Measurements from ENCODE around the gene LRRFIP1. TPM values are rescaled to one million over a fixed set of nuclear protein-coding genes. Genes with fewer than 3 reads are reported as not detected.

The LRRFIP1 gene
- total and polyA plus RNA-seq, 2 of the 13 experiments (the other 11 are each of a cell fraction or from before 2014, with no cell fraction given), result 15.9 to 40.5 TPM

- ChIA-PET POLR2A (no interaction called here), CTCF (ENCODE audit: low intra/inter-chr PET ratio, low total read pairs) (no interaction called here)
- Histone ChIP-seq H3K4me2 (ENCODE audit: low read depth, low read length) (no peak overlapping the region), H3K9me3 (ENCODE audit: low read length) (no peaks in the 10 kb centered on the region), H2AFZ (ENCODE audit: low read length) (no peak overlapping the region), H3K9ac (ENCODE audit: insufficient read depth, low read depth, low read length) (no peak overlapping the region), H4K20me1 (ENCODE audit: insufficient read depth, low read length) (no peaks in the 10 kb centered on the region), H3K27me3 (ENCODE audit: control insufficient read depth in 1 of 2, insufficient read depth in 2 of 2, low read length in 2 of 2) (no peaks in the 10 kb centered on the region), H3K36me3 (replicated peaks in 1 of 2; ENCODE audit: control insufficient read depth in 1 of 2, insufficient read depth in 2 of 2, low read length in 2 of 2) (peaks cover 14 to 27% of the 10 kb centered on the region in 2 experiments; a peak in 4 of 5 replicates), H3K27ac (ENCODE audit: extremely low read length, insufficient read depth, low read length) (no peak overlapping the region), H3K79me2 (ENCODE audit: insufficient read depth, low read length) (no peaks in the 10 kb centered on the region), H3K4me3 (replicated peaks in 1 of 3; ENCODE audit: insufficient read depth in 1 of 3, low read depth in 2 of 3, low read length in 3 of 3) (no peak overlapping the region), H3K4me1 (ENCODE audit: insufficient read depth, low read length) (no peaks in the 10 kb centered on the region)
- TF ChIP-seq ZNF775 (CRISPR knock-in tag; IDR thresholded peaks at IDR 0.05; ENCODE audit: borderline replicate concordance) (no peak), ZNF782 (CRISPR knock-in tag; IDR thresholded peaks at IDR 0.05; ENCODE audit: borderline replicate concordance) (no peak), ZNF75D (CRISPR knock-in tag; IDR thresholded peaks at IDR 0.05; ENCODE audit: borderline replicate concordance) (no peak), ZNF530 (CRISPR knock-in tag; IDR thresholded peaks at IDR 0.05; ENCODE audit: low read depth) (no peak), GABPB1 (CRISPR knock-in tag; IDR thresholded peaks at IDR 0.05) (no peak), ZNF644 (CRISPR knock-in tag; IDR thresholded peaks at IDR 0.05; ENCODE audit: low read depth) (no peak), ZBED4 (CRISPR knock-in tag; IDR thresholded peaks at IDR 0.05; ENCODE audit: borderline replicate concordance) (no peak), ZNF691 (CRISPR knock-in tag; IDR thresholded peaks at IDR 0.05; ENCODE audit: borderline replicate concordance, low read depth) (no peak), MLLT10 (CRISPR knock-in tag; IDR thresholded peaks at IDR 0.05) (no peak), ZNF274 (CRISPR knock-in tag; IDR thresholded peaks at IDR 0.05) (no peak)
- DNase-seq (ENCODE audit: low spot score), result no peak
- no peak for ATAC-seq
- BruUV-seq (replicated peaks), result no TSS peak
- FAIRE-seq, result no peak
- intact Hi-C loops (cut with micrococcal nuclease; ENCODE audit: unreplicated experiment), result no loop called here
- WGBS (ENCODE audit: low lambda C conversion rate), result 98% methylated on average over 2 of the region's 2 CpGs
- in situ Hi-C loops (cut with HindIII; ENCODE audit: extremely low pct_ligation_motif_present, low pct_unique_long_range_greater_than_20kb), result no loop called here
Measured at GRCh38 chr2:237766340-237766739, 139.0 kb downstream of the LRRFIP1 start.

All from HepG2 (cell line).